HEK293 (cell line): Measurements from ENCODE around the gene SPNS2.
A peak's percentile ranks its signal among the peaks of the same experiment; 100 is the strongest.

Source experiments
- CTCF ChIA-PET: fragments of 350-600 bp; formaldehyde crosslinking; extraction: SDS; loops from one replicate; lab custom pipeline; 2021; ENCODE audit warnings: antibody characterized with exemption; lab: Yijun Ruan, JAX
- POLR2A ChIA-PET: fragments of 300-600 bp; formaldehyde crosslinking; extraction: SDS; loops from one replicate; lab custom pipeline; 2020; ENCODE audit warnings: antibody characterized with exemption, inconsistent platforms; lab: Yijun Ruan, JAX
- H3K27ac ChIP-seq: fragments of 200-500 bp; sonication (Bioruptor generic); 2 replicates; pipeline ENCODE4 v1.5.1; 2014; ENCODE audit warnings: low read depth, low read length, control low read depth, inconsistent platforms; ENCODE audit errors: extremely low read depth
- H3K36me3 ChIP-seq, 2 experiments: fragments of 200-500 bp in 1 of 2; sonication (Bioruptor generic) in 1 of 2; 1 replicate in 1 of 2; 2 replicates in 1 of 2; pipeline ENCODE4 v1.5.1; 2014 to 2017; ENCODE audit warnings: inconsistent platforms in 2 of 2, low read length in 2 of 2; ENCODE audit not compliant: control insufficient read depth in 2 of 2, insufficient read depth in 1 of 2
- H3K4me1 ChIP-seq: fragments of 200-500 bp; sonication (Bioruptor generic); 2 replicates; pipeline ENCODE4 v1.5.1; 2014; ENCODE audit warnings: mild to moderate bottlenecking, low read length, inconsistent platforms; ENCODE audit not compliant: control insufficient read depth, insufficient read depth
- H3K4me3 ChIP-seq: 2 replicates; pipeline ENCODE4 v1.5.1; 2011; ENCODE audit warnings: low read depth, mild to moderate bottlenecking, control low read depth, low read length, moderate library complexity
- H3K9me3 ChIP-seq: fragments of 200-500 bp; sonication (Bioruptor generic); 2 replicates; pipeline ENCODE4 v1.5.1; 2014; ENCODE audit warnings: low read depth, low read length, inconsistent platforms; ENCODE audit not compliant: control insufficient read depth, insufficient read depth
- AEBP2 ChIP-seq: fragments of 450-650 bp; formaldehyde crosslinking; IDR thresholded peaks from 2 replicates; pipeline ENCODE4 v1.5.1; 2016; ENCODE audit warnings: missing biosample characterization, missing genetic modification characterization, borderline replicate concordance
- EGR2 ChIP-seq: fragments of 450-650 bp; formaldehyde crosslinking; IDR thresholded peaks from 2 replicates; pipeline ENCODE4 v1.5.1; 2016; ENCODE audit warnings: low read depth, missing biosample characterization, missing genetic modification characterization
- GLIS1 ChIP-seq: fragments of 450-650 bp; formaldehyde crosslinking; IDR thresholded peaks from 2 replicates; pipeline ENCODE4 v1.5.1; 2016; ENCODE audit warnings: missing biosample characterization, missing genetic modification characterization
- TSHZ1 ChIP-seq: fragments of 450-650 bp; formaldehyde crosslinking; IDR thresholded peaks from 2 replicates; pipeline ENCODE4 v1.5.1; 2016; ENCODE audit warnings: missing biosample characterization, missing genetic modification characterization, borderline replicate concordance
- ZIC2 ChIP-seq: fragments of 450-650 bp; formaldehyde crosslinking; IDR thresholded peaks from 2 replicates; pipeline ENCODE4 v1.5.1; 2016; ENCODE audit warnings: missing biosample characterization, missing genetic modification characterization
- ZNF140 ChIP-seq: fragments of 450-650 bp; formaldehyde crosslinking; IDR thresholded peaks from 2 replicates; pipeline ENCODE4 v1.5.1; 2016; ENCODE audit warnings: missing biosample characterization, missing genetic modification characterization
- ZNF148 ChIP-seq: fragments of 450-650 bp; formaldehyde crosslinking; IDR thresholded peaks from 2 replicates; pipeline ENCODE4 v1.5.0; 2017; ENCODE audit warnings: missing biosample characterization, missing genetic modification characterization, borderline replicate concordance
- ZNF202 ChIP-seq: fragments of 450-650 bp; formaldehyde crosslinking; IDR thresholded peaks from 2 replicates; pipeline ENCODE4 v1.5.1; 2016; ENCODE audit warnings: missing biosample characterization, missing genetic modification characterization, borderline replicate concordance
- ZNF555 ChIP-seq: fragments of 450-650 bp; formaldehyde crosslinking; conservative IDR thresholded peaks from 2 replicates; pipeline ENCODE4 v1.5.1; 2017; ENCODE audit warnings: missing biosample characterization, mild to moderate bottlenecking, missing genetic modification characterization, inconsistent platforms
- ZNF560 ChIP-seq: fragments of 450-650 bp; formaldehyde crosslinking; IDR thresholded peaks from 2 replicates; pipeline ENCODE4 v1.5.1; 2017; ENCODE audit warnings: missing biosample characterization, missing genetic modification characterization, borderline replicate concordance
- ZNF843 ChIP-seq: fragments of 450-650 bp; formaldehyde crosslinking; IDR thresholded peaks from 2 replicates; pipeline ENCODE4 v1.5.1; 2016; ENCODE audit warnings: missing biosample characterization, missing genetic modification characterization
- TF ChIP-seq, protein P1 (sequence below): fragments of 450-650 bp; formaldehyde crosslinking; IDR thresholded peaks from 2 replicates; pipeline ENCODE4 v1.5.1; 2016; ENCODE audit warnings: missing biosample characterization, missing genetic modification characterization

SPNS2 gene

GRCh38 chr17:4579678-4580077, 81.0 kb downstream of the SPNS2 start:
- no peaks in the 10 kb centered on the region for H3K36me3 ChIP-seq
- ChIA-PET CTCF (interaction anchor here (1.0 to 1.9 kb wide), 2 partner anchors 13 to 14 kb away, joined by 4 to 6 read pairs; no protein-coding TSS in a partner anchor), POLR2A (interaction anchor here (1.1 kb wide), 1 partner anchor 24 kb away, joined by 3 read pairs; the partner anchor contains the start of gene MYBBP1A)
- H3K4me1 ChIP-seq = peaks cover 5% of the 10 kb centered on the region; the same call in 1 of the 2 replicates
- no peak overlapping the region for H3K27ac ChIP-seq
- no peaks in the 10 kb centered on the region for H3K9me3 ChIP-seq
- H3K4me3 ChIP-seq = no peak overlapping the region
- TF ChIP-seq ZNF148 (tag by site-specific recombination) = no peak

GRCh38 chr17:4580291-4580690, 81.6 kb downstream of the SPNS2 start:
- POLR2A ChIA-PET = interaction anchor here (1.1 kb wide), 1 partner anchor 25 kb away, joined by 3 read pairs; the partner anchor contains the start of gene MYBBP1A
- Histone ChIP-seq H3K4me1 (peaks cover 5% of the 10 kb centered on the region; the same call in 1 of the 2 replicates), H3K36me3 (no peaks in the 10 kb centered on the region)
- 0 out of 2 replicates have a peak, but pooled peaks have one; percentile 18 for TF ChIP-seq ZIC2 (tag by site-specific recombination)
- TF ChIP-seq GLIS1 (tag by site-specific recombination) = peak; percentile 74
- TF ChIP-seq ZNF555 (tag by site-specific recombination) = no peak
- TF ChIP-seq, all 188 proteins: peak for 2
- CTCF ChIA-PET = interaction anchor here (0.6 to 1.9 kb wide), 3 partner anchors 13 to 670 kb away, joined by 3 to 6 read pairs (median 4); no protein-coding TSS in a partner anchor
- no peaks in the 10 kb centered on the region for H3K9me3 ChIP-seq
- H3K4me3 ChIP-seq = no peak overlapping the region
- no peak overlapping the region for H3K27ac ChIP-seq

- Histone ChIP-seq H3K4me1 (peaks cover 2% of the 10 kb centered on the region; the same call in 1 of the 2 replicates), H3K36me3 (no peaks in the 10 kb centered on the region), H3K27ac (no peak overlapping the region), H3K9me3 (no peaks in the 10 kb centered on the region), H3K4me3 (no peak overlapping the region)
- ChIA-PET POLR2A (no interaction called here), CTCF (interaction anchor here (0.5 to 1.5 kb wide), 5 partner anchors 10 to 208 kb away, joined by 3 to 9 read pairs (median 6); no protein-coding TSS in a partner anchor)
- TF ChIP-seq GLIS1 (tag by site-specific recombination) (peak; percentile 79), ZNF202 (tag by site-specific recombination) (no peak), ZNF843 (tag by site-specific recombination) (no peak), EGR2 (tag by site-specific recombination) (peak; percentile 43; the same call in 1 of the 2 replicates)
Measured at GRCh38 chr17:4582101-4582501, 83.4 kb downstream of the SPNS2 start.

DNA sequence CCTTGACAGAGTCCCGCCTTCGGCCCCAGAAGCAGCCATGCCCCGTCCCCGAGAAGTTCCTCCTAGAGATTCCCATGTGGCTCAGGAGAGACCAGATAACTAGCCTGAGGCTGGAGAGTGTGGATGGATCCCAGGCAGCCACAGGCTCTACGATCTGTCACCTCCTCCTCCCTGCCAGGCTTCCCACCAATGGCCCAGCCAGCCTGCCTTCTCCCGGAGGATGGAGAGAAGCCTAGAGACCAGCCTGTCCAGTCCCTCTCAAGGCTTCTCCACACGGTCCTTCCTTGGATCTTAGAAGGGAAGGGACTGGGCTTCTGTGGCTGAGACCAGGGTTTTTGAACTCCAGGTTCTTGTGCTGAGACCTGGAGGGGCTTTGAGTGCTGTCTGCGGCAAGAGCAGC, 84.0 kb downstream of the SPNS2 start:
- Histone ChIP-seq H3K9me3 (no peaks in the 10 kb centered on the region), H3K4me1 (peaks cover 2% of the 10 kb centered on the region; the same call in 1 of the 2 replicates), H3K36me3 (no peaks in the 10 kb centered on the region), H3K27ac (no peak overlapping the region)
- POLR2A ChIA-PET = no interaction called here
- TF ChIP-seq AEBP2 = no peak
- no peak for TF ChIP-seq ZNF560 (tag by site-specific recombination)
- TF ChIP-seq TSHZ1 (tag by site-specific recombination) = no peak
- TF ChIP-seq ZNF140 (tag by site-specific recombination) = no peak
- TF ChIP-seq, protein P1, sequence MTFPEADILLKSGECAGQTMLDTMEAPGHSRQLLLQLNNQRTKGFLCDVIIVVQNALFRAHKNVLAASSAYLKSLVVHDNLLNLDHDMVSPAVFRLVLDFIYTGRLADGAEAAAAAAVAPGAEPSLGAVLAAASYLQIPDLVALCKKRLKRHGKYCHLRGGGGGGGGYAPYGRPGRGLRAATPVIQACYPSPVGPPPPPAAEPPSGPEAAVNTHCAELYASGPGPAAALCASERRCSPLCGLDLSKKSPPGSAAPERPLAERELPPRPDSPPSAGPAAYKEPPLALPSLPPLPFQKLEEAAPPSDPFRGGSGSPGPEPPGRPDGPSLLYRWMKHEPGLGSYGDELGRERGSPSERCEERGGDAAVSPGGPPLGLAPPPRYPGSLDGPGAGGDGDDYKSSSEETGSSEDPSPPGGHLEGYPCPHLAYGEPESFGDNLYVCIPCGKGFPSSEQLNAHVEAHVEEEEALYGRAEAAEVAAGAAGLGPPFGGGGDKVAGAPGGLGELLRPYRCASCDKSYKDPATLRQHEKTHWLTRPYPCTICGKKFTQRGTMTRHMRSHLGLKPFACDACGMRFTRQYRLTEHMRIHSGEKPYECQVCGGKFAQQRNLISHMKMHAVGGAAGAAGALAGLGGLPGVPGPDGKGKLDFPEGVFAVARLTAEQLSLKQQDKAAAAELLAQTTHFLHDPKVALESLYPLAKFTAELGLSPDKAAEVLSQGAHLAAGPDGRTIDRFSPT (tag by site-specific recombination) = no peak
- TF ChIP-seq, all 188 proteins: peak for 0
- H3K4me3 ChIP-seq = no peak overlapping the region
- CTCF ChIA-PET = interaction anchor here (1.0 to 1.3 kb wide), 4 partner anchors 16 to 44 kb away, joined by 4 to 6 read pairs (median 5); no protein-coding TSS in a partner anchor
